Amniotic stem cell (primary cell): Measurements from ENCODE around the gene SPNS2.

Experiments
- DNase-seq: peaks from one replicate; lab custom pipeline; 2025; lab: John Stamatoyannopoulos, UW

The SPNS2 gene

GRCh38 chr17:4480929-4481898 is 17.5 kb upstream of the SPNS2 start:
- no peak for DNase-seq

GRCh38 chr17:4482338-4483011 is 16.2 kb upstream of the SPNS2 start:
- DNase-seq = no peak

- DNase-seq = no peak
Measured at GRCh38 chr17:4483012-4483840, 15.5 kb upstream of the SPNS2 start.

GRCh38 chr17:4485676-4486646 is 12.7 kb upstream of the SPNS2 start:
- DNase-seq = no peak

- DNase-seq = no peak
Measured at GRCh38 chr17:4487296-4487695, 11.4 kb upstream of the SPNS2 start.

GRCh38 chr17:4487820-4488716 is 10.6 kb upstream of the SPNS2 start:
- no peak for DNase-seq

- no peak for DNase-seq
Measured at GRCh38 chr17:4488989-4489595, 9.6 kb upstream of the SPNS2 start.

- DNase-seq = no peak
Measured at GRCh38 chr17:4490109-4490591, 8.5 kb upstream of the SPNS2 start.

- no peak for DNase-seq
Measured at GRCh38 chr17:4490637-4491061, 8.0 kb upstream of the SPNS2 start.

- DNase-seq = no peak
Measured at GRCh38 chr17:4492721-4493561, 5.7 kb upstream of the SPNS2 start.

- DNase-seq = no peak
Measured at GRCh38 chr17:4497101-4497824, 1.4 kb upstream of the SPNS2 start.

- DNase-seq = no peak
Measured at GRCh38 chr17:4499431-4500190, 930 bp downstream of the SPNS2 start.

- no peak for DNase-seq
Measured at GRCh38 chr17:4500191-4500571, 1.5 kb downstream of the SPNS2 start.

- no peak for DNase-seq
Measured at GRCh38 chr17:4501295-4501949, 2.7 kb downstream of the SPNS2 start.

- no peak for DNase-seq
Measured at GRCh38 chr17:4502466-4503154, 3.9 kb downstream of the SPNS2 start.
